GM19025 (cell line): ENCODE data around the gene UBE2QL1.

Experiments used
- ATAC-seq: cut with Tn5 transposase; IDR thresholded peaks from one replicate; pipeline ENCODE4 v1.9.1; 2021; ENCODE audit warnings: mild to moderate bottlenecking, low read depth, moderate library complexity; ENCODE audit not compliant: unreplicated experiment

Gene UBE2QL1

DNA sequence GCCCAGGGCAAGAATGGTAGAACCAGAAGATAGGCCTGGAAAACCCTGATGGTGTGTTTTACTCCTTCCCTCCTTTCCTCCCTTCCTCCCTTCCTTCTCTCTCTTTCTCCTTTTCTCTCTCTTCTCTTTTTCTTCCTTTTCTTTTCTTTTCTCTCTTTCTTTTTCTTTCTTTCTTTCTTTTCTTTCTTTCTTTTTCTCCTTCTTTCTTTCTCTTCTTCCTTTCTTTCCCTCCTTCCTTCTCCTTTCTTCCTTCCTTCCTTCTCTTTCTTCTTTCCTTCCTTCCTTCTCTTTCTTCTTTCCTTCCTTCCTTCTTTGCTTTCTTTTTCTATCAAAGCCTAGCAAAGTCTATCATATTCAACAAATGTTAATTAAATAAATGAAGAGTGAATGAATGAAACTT, 24.0 kb upstream of the UBE2QL1 start:
- ATAC-seq, result no peak

DNA sequence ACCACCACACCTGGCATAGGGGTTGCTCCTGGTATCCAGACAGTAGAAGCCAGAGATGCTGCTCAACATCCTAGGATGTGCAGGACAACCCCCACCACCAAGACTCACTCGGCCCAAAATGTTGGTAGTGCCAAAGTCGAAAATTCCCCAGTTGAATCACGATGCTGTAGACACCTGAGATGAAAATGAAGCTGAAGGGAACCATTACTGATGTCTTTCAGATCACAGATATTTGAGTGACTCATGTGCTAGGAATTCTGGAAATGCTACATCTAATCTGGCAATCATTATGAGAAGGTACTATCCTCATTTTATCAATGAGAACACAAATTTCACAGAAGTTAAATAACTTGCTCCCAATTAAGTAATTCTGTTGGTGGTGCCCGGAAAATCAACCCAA, 21.0 kb upstream of the UBE2QL1 start:
- no peak for ATAC-seq

DNA sequence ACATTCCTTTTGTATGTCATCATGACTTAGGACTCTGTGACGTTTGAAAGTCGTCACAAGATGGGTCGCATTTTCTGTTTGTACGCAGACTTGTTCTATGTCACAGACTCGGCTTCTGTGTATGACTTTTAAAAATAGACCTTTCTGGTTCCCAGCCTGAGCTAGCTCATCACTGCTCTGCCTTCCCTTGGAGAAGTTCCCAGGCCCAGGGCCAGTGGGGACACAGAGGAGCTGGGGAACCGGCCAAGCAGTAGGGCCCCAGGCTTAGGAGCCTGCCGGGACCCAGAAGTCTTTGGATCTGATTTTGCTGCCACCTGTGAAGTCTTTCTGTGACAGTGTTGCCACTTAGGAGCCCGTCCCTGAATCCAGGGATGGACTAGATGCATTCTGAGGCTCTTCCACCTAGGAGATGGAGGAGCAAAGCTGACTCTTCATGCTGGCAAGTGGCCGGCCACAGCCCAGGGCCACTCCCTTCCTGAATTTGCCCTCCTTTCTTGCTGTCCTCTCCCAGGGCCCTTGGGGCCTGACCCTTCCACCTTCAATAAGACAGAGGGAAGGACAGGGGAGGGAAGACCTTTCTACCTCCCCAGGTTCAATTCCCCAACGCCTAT, 18.1 kb upstream of the UBE2QL1 start:
- no peak for ATAC-seq

DNA sequence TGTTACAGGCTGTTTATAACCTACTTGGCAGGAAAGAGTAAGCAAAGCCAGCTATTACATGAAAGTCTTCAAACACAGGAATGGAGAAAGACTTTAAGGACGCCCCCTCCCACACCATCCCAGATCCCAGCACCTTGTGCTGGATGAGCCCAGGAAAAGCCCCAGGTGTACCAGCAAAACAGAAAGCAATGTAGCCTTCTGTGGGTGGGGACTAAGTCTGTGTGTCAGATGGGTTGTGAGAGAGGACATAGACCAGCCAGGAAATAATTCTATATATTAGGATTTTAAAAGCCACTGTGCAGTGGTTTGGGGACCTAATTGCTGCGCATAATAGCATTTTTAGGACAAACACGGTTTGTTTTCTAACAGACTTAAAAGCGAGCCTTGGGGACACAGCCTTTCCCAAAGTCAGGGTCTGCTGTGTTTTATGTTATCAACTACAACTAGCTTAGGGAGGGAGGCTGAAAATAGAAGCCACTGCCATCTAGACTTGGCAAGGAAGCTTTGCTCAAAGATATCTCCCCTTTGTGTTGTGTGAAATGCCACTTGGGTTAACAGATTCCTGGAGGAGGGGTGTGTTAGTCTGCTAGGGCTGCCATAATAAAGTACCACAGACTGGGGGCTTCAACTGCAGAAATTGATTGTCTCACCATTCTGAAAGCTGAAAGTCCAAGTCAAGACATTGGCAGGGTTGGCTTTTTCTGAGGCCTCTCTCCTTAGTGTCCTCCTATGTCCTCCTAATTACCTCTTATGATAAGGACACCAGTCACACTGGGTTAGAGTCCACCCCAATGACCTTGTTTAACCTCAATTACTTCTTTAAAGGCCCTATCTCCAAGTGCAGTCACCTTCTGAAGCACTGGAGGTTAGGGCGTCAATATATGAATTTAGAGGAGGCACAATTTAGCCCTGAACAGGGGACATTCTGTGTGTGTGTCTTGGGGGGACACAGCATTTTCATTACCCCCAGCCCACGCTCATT, 17.2 kb upstream of the UBE2QL1 start:
- ATAC-seq, result no peak

DNA sequence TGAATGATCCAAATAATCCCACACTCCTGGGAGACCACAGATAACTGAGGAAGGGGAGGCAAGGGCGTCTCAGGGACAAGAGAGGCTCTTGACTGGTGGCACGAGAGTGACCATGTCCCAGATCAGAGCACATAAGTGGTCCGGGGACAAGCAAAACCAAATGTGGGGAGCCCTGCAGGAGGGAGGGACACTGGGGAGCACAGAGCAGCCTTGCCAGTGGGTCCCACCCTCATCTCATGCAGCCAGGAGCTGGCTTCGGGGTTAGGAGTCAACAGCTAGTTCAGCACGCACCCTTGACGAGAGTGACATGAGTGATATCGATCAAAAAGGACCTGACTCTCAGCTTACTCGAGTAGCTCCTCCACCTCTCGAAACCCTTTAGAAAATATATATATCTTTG, 16.5 kb upstream of the UBE2QL1 start:
- ATAC-seq, result no peak

DNA sequence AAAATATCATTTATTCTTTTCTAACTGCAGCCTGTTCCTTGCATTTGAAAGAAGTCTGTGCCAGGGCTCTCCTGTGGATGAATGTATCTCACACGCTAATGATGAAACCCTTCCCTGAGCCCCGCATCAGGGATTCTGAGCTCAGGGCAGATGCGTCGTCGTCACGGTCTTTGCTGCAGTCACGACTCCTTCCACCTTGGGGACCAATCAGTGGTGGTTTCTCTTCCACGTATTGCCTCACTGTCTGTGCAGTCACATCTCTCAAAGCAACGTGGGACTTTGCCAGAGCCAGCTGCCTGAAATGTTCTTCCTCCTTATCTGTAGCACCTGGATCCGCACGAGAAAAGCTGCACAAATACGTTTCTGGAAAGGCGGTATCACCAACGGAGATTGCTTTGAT, 13.9 kb upstream of the UBE2QL1 start:
- no peak for ATAC-seq

DNA sequence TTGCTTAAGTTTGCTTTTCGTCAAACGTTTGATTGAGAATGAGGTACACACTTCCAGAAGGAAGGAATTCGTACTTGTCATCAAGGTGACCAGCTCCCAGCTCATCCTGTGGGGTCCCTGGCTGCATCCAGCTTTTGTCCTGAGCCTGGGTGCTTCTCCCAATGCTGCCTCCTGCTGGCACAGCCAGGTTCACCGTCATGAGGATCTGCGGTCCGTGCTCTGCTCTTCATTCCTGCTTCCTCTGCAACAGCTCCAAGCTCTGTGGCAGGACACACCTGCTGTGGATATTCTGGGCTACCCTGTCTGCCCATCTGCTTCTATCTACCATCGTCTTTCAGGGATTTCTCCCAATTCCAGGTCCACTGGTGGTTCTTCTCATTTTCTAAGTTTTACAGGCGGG, 13.3 kb upstream of the UBE2QL1 start:
- ATAC-seq, result no peak

DNA sequence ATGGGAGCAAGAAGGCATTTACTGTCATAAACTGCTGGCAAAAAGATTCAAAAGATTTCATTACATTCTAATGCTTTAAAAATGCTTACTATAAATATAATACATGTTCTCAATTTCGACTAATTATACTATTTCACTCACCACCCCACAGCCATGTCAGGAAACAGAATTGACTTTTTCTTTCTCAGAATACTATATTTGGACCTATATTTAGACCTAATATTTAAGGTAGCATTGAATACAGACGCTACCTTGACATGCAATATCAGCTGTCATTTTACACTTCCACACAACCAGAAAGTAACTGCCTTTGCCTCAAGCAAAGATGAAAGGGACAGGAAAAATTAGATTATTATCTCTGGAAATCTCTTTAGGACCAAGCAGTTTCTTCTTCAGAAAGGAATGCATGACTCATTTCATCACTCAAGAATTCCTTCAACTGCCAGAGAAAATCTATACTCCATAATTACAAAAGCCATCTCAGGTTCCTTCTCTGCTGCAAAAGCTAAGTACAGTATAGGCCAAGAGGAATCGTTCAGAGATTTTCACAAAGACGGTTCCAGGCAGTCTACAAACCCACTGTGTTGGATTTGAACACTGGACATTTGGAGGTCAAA, 11.8 kb upstream of the UBE2QL1 start:
- no peak for ATAC-seq

DNA sequence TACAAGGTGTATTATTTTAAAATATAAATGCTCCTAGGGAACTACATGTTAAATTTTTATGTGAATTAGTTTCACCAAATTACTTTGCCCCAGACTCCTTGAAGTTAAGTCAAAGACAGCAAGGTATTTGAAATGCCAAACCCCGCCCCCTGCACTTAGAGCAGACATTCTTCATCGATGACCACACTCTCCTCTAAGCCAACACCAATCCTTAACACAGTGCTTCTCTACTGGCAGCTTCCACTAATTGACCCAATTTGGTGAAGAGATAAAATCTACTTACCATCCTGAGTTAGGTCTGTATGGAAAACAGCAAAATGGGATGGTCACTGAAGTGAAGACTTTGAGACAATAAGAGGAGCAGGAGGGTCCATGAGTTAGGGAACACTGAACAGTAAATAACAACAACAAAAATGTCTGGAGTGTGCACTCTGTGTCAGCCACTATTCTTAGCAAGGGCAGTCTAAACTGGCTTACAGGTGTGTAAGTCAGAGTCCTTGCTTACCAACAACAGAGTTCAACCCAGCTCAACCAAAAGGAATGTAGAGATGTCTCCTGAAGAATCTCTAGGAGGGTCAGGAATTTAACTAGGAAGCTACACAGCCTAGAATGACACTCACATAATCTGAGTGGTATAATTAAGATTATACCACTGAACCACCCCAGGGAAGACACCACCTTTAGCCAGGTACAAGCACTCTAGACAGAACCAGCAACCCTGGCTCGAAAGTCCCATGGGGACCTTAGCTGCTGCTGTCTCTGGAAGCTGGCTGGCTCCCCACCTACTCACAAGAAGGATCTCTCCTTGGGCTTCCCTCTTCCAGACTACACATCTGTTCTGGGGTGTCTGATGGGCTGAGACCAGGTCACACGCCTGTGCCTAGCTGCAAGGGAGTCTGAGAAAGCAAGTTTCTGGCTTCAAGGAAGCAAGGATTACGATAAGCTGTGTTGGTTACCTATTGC, 8.8 kb upstream of the UBE2QL1 start:
- ATAC-seq, result no peak

DNA sequence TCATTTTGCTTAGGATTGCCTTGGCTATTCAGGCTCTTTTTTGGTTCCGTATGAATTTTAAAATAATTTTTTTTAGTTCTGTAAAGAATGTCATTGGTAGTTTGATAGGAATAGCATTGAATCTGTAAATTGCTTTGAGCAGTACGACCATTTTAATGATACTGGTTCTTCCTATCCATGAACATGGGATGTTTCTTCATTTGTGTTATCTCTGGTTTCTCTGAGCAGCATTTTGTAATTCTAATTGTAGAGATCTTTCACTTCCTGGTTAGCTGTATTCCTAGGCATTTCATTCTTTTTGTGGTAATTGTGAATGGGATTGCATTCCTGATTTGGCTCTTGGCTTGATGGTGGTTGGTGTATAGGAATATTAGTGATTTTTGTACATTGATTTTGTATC, 6.3 kb upstream of the UBE2QL1 start:
- ATAC-seq, result no peak

DNA sequence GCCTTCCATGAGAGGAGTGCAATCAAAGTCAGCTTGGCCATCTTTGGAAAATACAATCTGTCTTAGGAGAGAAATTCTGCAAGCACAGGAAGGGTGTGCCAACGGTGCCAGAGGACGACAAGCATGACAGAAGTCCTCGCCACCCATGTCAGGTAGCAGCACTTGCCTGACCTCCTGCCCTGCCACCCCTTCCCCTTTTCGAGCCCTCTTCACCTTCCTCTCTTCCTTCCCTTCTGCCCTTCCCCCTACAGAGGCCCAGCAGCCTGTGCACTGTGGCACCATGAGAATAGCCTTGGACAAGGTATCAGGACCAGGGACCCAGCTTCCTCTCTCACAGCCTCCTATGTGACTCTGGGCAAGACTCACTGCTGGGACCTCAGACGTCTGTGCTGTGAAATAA, 5.3 kb upstream of the UBE2QL1 start:
- ATAC-seq, result no peak

DNA sequence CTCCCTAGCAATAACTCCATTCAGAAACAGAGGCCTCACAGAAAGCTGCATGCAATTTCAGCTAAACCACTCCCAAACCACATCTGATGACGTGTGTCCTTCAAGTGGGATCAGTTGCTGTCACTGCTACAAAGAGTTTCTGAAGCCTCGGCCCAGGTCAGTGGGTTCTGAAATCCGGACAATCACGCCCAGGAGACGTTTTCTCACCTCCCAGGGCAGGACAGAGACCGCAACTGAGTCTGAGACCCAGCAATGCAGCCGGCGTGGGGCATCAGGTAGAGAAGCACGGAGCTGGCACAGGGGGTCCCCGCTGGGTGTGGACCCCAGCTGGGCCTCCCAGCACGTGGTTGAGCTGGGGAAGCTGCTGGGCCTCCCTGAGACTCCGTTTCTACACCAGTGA, 2.6 kb upstream of the UBE2QL1 start:
- no peak for ATAC-seq

DNA sequence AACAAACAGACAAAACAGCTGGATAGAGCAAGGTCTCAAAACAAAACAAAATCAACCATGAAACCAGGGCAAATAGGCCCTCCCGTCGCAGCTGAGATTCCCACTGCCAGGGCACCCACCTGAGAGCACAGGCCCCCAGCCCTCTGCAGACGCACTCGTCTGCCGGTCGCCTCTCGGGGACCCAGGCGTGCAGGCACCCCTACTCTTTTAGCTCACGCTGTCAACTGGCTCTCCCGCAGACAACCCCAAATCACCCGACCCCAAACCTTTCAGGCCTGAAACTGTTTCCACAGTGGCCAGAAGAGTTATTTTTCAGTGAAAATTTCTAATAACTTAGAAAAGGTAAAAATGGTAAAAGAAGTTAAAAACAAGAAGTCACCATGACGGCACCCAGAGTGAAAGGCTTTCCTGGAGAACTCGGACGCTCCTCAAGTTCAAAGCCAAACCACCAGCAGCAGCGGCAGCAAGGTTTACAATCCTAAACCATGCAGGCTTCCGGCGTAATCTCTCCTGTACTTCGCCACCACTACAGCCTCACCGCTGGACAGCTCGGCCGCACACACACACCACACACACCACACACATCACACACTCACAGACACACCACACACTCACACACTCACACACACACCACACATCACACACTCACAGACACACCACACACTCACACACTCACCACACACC, 1.9 kb upstream of the UBE2QL1 start:
- no peak for ATAC-seq

DNA sequence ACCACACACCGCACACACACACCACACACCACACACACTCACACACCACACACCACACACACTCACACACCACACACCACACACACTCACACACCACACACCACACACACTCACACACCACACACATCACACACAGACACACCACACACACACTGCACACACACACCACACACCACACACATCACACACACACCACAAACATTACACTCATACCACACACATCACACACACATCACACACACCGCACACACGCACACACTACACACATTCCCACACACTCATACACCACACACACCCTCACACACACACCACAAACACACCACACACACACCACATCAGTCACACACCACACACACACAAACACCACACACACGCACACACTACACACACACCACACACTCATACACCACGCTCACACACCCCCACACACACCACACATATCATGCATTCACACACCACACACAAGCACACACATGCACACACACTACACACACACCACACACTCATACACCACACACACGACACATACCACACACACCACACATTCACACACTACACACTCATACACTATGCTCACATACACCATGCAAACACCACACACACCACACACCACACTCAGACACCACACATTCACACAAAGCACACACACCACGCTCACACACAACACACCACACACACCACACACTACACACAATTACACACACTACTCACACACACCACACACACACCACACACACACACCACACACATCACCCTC, 1.1 kb upstream of the UBE2QL1 start:
- no peak for ATAC-seq

DNA sequence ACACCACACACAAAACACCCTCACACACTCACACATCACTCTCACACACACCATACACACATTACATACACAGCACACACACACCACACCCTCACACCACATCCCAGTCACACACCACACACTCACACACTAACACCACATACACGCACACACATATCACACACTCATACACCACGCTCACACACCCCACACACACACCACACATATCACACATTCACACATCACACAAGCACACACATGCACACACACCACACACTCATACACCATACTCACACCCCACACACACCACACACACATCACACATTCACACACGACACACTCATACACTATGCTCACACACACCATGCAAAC, 543 bp upstream of the UBE2QL1 start:
- ATAC-seq, result no peak

DNA sequence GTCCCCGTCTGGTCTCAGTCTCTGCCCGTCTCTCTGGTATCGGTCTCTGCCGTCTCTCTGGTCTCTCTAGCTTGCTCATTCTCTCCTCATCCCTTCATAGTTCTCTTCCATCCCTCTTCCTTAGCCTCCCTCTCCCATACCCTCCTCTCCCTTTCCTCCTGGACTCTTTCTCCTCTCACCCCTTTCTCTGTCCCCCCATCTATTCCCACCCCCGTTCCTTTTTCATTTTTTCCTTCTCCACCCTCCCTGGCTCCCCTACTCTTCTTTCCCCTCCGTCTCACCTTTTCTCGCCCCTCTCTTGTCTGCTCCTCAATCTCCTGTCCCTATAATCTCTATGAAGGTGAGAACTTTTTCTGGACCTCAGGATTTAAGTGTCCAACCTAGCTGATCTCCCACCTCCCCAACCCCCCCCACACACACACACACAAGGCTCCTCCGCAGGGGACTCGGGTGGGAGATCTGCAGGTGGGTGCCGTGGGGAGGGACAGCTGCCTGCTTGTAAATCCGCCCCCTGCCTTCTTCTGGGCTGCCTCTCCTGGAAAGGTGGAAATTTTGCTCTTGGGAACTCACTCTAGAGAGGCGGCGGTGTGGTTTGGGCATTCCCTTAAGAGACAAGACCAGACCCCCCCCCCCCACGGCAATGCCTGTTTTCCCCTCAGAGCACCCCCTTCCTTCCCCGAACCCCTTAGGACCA, 953 bp downstream of the UBE2QL1 start:
- no peak for ATAC-seq

DNA sequence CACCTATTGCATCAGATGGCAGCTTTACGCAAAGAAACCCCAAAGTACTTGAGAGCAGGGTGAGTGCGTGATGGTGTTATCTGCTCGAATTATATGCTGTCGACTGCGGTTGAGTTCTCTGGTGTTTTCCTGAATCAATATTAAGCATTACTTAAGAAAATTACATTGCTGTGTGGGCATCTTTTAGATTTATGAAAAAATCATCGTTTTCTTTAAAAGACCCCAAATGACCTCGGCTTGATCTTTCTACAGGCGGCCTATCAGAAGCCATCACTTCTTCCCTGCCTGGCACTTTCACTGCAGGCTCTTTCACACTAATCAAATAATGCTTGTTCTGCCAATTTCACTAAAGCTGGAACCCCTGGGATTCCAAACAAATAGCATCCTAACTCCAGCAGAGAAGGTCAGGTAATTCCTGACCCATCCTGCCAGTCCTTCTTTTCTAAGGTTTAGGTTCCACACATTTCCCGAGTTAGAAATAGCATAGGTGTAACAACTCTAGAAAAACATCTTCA, 1.7 kb downstream of the UBE2QL1 start:
- no peak for ATAC-seq
